ENCODE results near the gene CYP27C1.

Gene CYP27C1

GRCh38 chr2:127183771-127184170 is 36.3 kb downstream of the CYP27C1 start:
- Histone ChIP-seq H3K4me2 (ENCODE audit: low read depth, low read length, poor library complexity, severe bottlenecking) (no peak overlapping the region), H4K20me1 (ENCODE audit: insufficient read depth, low read length, poor library complexity, severe bottlenecking) (no peaks in the 10 kb centered on the region), H3K9me2 (replicated peaks; ENCODE audit: low read depth, low read length) (no peaks in the 10 kb centered on the region), H3K9me3 (ENCODE audit: insufficient read depth, low read depth, low read length) (no peaks in the 10 kb centered on the region), H3K36me3 (ENCODE audit: insufficient read depth, low read length) (no peaks in the 10 kb centered on the region), H3K4me1 (ENCODE audit: insufficient read depth, low read length, poor library complexity, severe bottlenecking) (no peaks in the 10 kb centered on the region), H3K4me3 (ENCODE audit: low read length, poor library complexity, severe bottlenecking) (no peak overlapping the region), H3K9ac (ENCODE audit: low read depth, low read length, poor library complexity, severe bottlenecking) (no peak overlapping the region), H3F3A (ENCODE audit: low read depth) (no peaks in the 10 kb centered on the region; the same call in 1 of the 2 replicates), H3K79me2 (ENCODE audit: insufficient read depth, low read length) (no peaks in the 10 kb centered on the region), H2AFZ (ENCODE audit: low read length) (no peak overlapping the region), H3K27me3 (ENCODE audit: insufficient read depth, low read length, poor library complexity, severe bottlenecking) (no peaks in the 10 kb centered on the region)
- TF ChIP-seq CTCF (conservative IDR thresholded peaks at IDR 0.05; ENCODE audit: low read length): no peak
- TF ChIP-seq EZH2phosphoT487 (IDR thresholded peaks at IDR 0.05; ENCODE audit: borderline replicate concordance): no peak

GRCh38 chr2:127182626-127183458 is 37.3 kb downstream of the CYP27C1 start:
- no peaks in the 10 kb centered on the region for H3K4me1 ChIP-seq (ENCODE audit: insufficient read depth, low read length, poor library complexity, severe bottlenecking)
- H3K9me3 ChIP-seq (ENCODE audit: insufficient read depth, low read depth, low read length): no peaks in the 10 kb centered on the region
- no peaks in the 10 kb centered on the region for H3K9me2 ChIP-seq (replicated peaks; ENCODE audit: low read depth, low read length)
- no peaks in the 10 kb centered on the region; the same call in 1 of the 2 replicates for H3F3A ChIP-seq (ENCODE audit: low read depth)
- no peaks in the 10 kb centered on the region for H3K79me2 ChIP-seq (ENCODE audit: insufficient read depth, low read length)
- H3K9ac ChIP-seq (ENCODE audit: low read depth, low read length, poor library complexity, severe bottlenecking): no peak overlapping the region
- H3K4me2 ChIP-seq (ENCODE audit: low read depth, low read length, poor library complexity, severe bottlenecking): no peak overlapping the region
- no peaks in the 10 kb centered on the region for H3K27me3 ChIP-seq (ENCODE audit: insufficient read depth, low read length, poor library complexity, severe bottlenecking)
- no peaks in the 10 kb centered on the region for H4K20me1 ChIP-seq (ENCODE audit: insufficient read depth, low read length, poor library complexity, severe bottlenecking)
- no peak overlapping the region for H3K4me3 ChIP-seq (ENCODE audit: low read length, poor library complexity, severe bottlenecking)
- H2AFZ ChIP-seq (ENCODE audit: low read length): no peak overlapping the region
- TF ChIP-seq EZH2phosphoT487 (IDR thresholded peaks at IDR 0.05; ENCODE audit: borderline replicate concordance) (no peak), CTCF (conservative IDR thresholded peaks at IDR 0.05; ENCODE audit: low read length) (no peak)
- H3K36me3 ChIP-seq (ENCODE audit: insufficient read depth, low read length): no peaks in the 10 kb centered on the region

GRCh38 chr2:127181851-127182250 is 38.2 kb downstream of the CYP27C1 start:
- Histone ChIP-seq H3K9ac (ENCODE audit: low read depth, low read length, poor library complexity, severe bottlenecking) (no peak overlapping the region), H3K36me3 (ENCODE audit: insufficient read depth, low read length) (no peaks in the 10 kb centered on the region), H3K4me1 (ENCODE audit: insufficient read depth, low read length, poor library complexity, severe bottlenecking) (no peaks in the 10 kb centered on the region), H3K27me3 (ENCODE audit: insufficient read depth, low read length, poor library complexity, severe bottlenecking) (no peaks in the 10 kb centered on the region), H3F3A (ENCODE audit: low read depth) (no peaks in the 10 kb centered on the region; the same call in 1 of the 2 replicates), H3K4me2 (ENCODE audit: low read depth, low read length, poor library complexity, severe bottlenecking) (no peak overlapping the region), H2AFZ (ENCODE audit: low read length) (no peak overlapping the region), H4K20me1 (ENCODE audit: insufficient read depth, low read length, poor library complexity, severe bottlenecking) (no peaks in the 10 kb centered on the region), H3K4me3 (ENCODE audit: low read length, poor library complexity, severe bottlenecking) (no peak overlapping the region), H3K9me3 (ENCODE audit: insufficient read depth, low read depth, low read length) (no peaks in the 10 kb centered on the region), H3K9me2 (replicated peaks; ENCODE audit: low read depth, low read length) (no peaks in the 10 kb centered on the region), H3K79me2 (ENCODE audit: insufficient read depth, low read length) (no peaks in the 10 kb centered on the region)
- no peak for TF ChIP-seq EZH2phosphoT487 (IDR thresholded peaks at IDR 0.05; ENCODE audit: borderline replicate concordance)
- no peak for TF ChIP-seq CTCF (conservative IDR thresholded peaks at IDR 0.05; ENCODE audit: low read length)
